ENCODE data around the gene INO80E. TPM values are rescaled to one million over a fixed set of nuclear protein-coding genes. Genes with fewer than 3 reads are reported as not detected.

The INO80E gene
- total RNA-seq, 1 experiment from 2014 or later: 90.1 TPM

DNA sequence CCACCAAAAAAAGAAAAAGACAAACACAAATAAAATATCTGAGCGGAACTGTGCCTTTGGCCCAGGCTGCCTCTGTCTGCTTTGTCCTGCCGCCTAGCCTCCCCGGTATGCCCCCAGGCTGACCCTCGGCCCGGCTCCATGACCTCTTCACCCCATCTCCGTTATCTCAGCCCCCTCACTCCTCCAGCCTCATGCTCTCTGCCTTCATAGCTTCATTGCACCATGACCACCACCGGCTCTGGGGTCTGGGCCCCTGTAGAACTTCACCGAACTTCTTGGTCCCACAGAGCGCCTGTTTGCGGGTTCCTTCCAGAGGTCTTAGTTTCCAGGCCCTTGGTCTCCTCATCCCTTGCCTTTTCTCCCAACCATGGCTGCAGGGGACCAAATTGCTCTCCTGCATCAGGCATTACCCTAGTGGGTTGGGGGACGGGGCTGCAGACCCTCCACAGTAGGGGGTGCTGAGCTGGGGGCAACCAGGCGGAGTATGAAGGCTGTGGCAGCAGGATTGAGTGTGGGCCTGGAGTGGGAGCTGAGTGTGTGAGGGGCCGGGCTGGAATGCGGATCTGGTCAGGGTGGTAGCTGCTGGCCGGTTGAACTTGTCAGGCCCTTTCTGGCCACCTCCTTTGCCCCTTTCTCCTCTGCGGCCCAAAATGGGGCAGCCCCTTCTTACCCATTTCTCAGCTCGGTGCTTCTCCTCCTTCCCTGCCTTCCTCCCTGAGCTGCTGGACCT, 7.5 kb upstream of the INO80E start:
- TF ChIP-seq, protein P1, sequence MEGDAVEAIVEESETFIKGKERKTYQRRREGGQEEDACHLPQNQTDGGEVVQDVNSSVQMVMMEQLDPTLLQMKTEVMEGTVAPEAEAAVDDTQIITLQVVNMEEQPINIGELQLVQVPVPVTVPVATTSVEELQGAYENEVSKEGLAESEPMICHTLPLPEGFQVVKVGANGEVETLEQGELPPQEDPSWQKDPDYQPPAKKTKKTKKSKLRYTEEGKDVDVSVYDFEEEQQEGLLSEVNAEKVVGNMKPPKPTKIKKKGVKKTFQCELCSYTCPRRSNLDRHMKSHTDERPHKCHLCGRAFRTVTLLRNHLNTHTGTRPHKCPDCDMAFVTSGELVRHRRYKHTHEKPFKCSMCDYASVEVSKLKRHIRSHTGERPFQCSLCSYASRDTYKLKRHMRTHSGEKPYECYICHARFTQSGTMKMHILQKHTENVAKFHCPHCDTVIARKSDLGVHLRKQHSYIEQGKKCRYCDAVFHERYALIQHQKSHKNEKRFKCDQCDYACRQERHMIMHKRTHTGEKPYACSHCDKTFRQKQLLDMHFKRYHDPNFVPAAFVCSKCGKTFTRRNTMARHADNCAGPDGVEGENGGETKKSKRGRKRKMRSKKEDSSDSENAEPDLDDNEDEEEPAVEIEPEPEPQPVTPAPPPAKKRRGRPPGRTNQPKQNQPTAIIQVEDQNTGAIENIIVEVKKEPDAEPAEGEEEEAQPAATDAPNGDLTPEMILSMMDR (IDR thresholded peaks at IDR 0.05; ENCODE audit: unreplicated experiment): no peak
- ChIA-PET POLR2A (interaction anchor here (0.7 to 1.1 kb wide), 2 partner anchors 14 to 168 kb away, joined by 3 read pairs; no protein-coding TSS in a partner anchor), CTCF (interaction anchor here (0.6 to 1.4 kb wide), 3 partner anchors 13 to 26 kb away, joined by 3 to 4 read pairs (median 3); partner anchors contain the start of gene TMEM219)
- H3K36me3 Mint-ChIP-seq (ENCODE audit: insufficient read depth, unreplicated experiment): peaks cover 50% of the 10 kb centered on the region
- H3K4me3 Mint-ChIP-seq (ENCODE audit: unreplicated experiment): no peak overlapping the region
- no peak for DNase-seq (ENCODE audit: unreplicated experiment)
- H3K27me3 Mint-ChIP-seq (ENCODE audit: insufficient read depth, unreplicated experiment): no peaks in the 10 kb centered on the region
- H3K9me3 Mint-ChIP-seq (ENCODE audit: unreplicated experiment): no peaks in the 10 kb centered on the region
- no peak overlapping the region for H3K27ac Mint-ChIP-seq (ENCODE audit: low read depth, unreplicated experiment)
- BruUV-seq (replicated peaks): no TSS peak
- intact Hi-C loops (cut with micrococcal nuclease): no loop called here
- no peaks in the 10 kb centered on the region for H3K4me1 Mint-ChIP-seq (ENCODE audit: insufficient read depth, unreplicated experiment)

DNA sequence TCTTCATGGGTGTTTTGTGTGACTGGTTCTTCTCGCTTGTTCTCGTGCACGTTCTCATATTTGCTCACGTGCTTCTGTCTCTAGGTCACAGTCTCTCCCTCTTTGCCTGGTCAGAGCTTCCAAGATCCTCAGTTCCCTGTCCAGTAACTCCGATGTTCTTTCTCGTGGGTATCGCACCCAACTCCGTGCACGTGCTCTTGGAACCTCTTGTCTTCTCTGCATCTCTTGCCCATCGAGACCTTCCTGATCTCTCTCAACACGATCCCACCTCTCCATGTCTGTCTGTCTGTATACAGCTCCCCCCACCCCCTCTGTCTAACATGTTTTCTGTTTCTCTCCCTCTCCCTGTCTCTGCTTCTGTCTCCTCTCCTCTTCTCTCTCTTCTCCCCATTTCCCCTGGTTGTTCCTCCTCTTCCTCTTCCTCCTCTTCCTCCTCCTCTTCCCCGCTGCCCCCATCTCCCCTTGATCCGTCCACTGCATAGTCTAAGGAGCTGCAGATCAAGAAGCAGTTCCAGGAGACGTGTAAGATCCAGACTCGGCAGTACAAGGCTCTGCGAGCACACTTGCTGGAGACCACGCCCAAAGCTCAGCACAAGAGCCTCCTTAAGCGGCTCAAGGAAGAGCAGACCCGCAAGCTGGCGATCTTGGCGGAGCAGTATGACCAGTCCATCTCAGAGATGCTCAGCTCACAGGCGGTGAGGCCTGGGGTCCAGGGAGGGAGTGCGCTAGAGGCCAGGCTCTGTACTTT, 6.8 kb upstream of the INO80E start:
- no peaks in the 10 kb centered on the region for H3K27me3 Mint-ChIP-seq (ENCODE audit: insufficient read depth, unreplicated experiment)
- no TSS peak for BruUV-seq (replicated peaks)
- H3K4me3 Mint-ChIP-seq (ENCODE audit: unreplicated experiment): no peak overlapping the region
- no peak for DNase-seq (ENCODE audit: unreplicated experiment)
- intact Hi-C loops (cut with micrococcal nuclease): no loop called here
- TF ChIP-seq, protein P1 (IDR thresholded peaks at IDR 0.05; ENCODE audit: unreplicated experiment): no peak
- peaks cover 6% of the 10 kb centered on the region for H3K4me1 Mint-ChIP-seq (ENCODE audit: insufficient read depth, unreplicated experiment)
- POLR2A ChIA-PET: interaction anchor here (0.8 to 1.1 kb wide), 2 partner anchors 15 to 46 kb away, joined by 3 read pairs; no protein-coding TSS in a partner anchor
- CTCF ChIA-PET: interaction anchor here (0.6 to 1.4 kb wide), 2 partner anchors 14 to 19 kb away, joined by 3 to 4 read pairs; no protein-coding TSS in a partner anchor
- no peaks in the 10 kb centered on the region for H3K9me3 Mint-ChIP-seq (ENCODE audit: unreplicated experiment)
- H3K27ac Mint-ChIP-seq (ENCODE audit: low read depth, unreplicated experiment): no peak overlapping the region
- H3K36me3 Mint-ChIP-seq (ENCODE audit: insufficient read depth, unreplicated experiment): peaks cover 42% of the 10 kb centered on the region

DNA sequence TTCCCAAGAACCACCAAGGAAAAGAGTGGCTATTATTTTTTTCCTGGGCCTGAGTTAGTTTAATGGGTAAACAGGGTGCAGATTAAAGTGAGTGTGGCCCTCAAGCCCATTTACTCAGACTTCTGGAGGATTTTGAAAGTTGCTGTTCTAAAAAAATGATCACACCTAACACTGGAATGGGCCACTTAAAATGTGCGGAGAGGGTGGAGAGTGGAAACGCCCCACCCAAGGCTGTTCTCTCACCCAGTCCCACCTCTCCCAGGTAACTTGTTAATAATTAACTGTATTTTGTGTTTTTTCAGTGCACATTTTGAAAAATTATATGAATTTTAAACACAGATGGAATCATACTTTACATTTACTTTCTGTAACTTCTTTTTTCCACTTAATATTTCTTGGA, 6.0 kb upstream of the INO80E start:
- no peak overlapping the region for H3K4me3 Mint-ChIP-seq (ENCODE audit: unreplicated experiment)
- POLR2A ChIA-PET: interaction anchor here (0.8 to 1.1 kb wide), 2 partner anchors 16 to 46 kb away, joined by 3 read pairs; no protein-coding TSS in a partner anchor
- H3K27me3 Mint-ChIP-seq (ENCODE audit: insufficient read depth, unreplicated experiment): no peaks in the 10 kb centered on the region
- CTCF ChIA-PET: no interaction called here
- no TSS peak for BruUV-seq (replicated peaks)
- intact Hi-C loops (cut with micrococcal nuclease): no loop called here
- H3K27ac Mint-ChIP-seq (ENCODE audit: low read depth, unreplicated experiment): no peak overlapping the region
- no peaks in the 10 kb centered on the region for H3K9me3 Mint-ChIP-seq (ENCODE audit: unreplicated experiment)
- H3K36me3 Mint-ChIP-seq (ENCODE audit: insufficient read depth, unreplicated experiment): peaks cover 35% of the 10 kb centered on the region
- DNase-seq (ENCODE audit: unreplicated experiment): no peak
- TF ChIP-seq, protein P1 (IDR thresholded peaks at IDR 0.05; ENCODE audit: unreplicated experiment): no peak
- H3K4me1 Mint-ChIP-seq (ENCODE audit: insufficient read depth, unreplicated experiment): peaks cover 11% of the 10 kb centered on the region

DNA sequence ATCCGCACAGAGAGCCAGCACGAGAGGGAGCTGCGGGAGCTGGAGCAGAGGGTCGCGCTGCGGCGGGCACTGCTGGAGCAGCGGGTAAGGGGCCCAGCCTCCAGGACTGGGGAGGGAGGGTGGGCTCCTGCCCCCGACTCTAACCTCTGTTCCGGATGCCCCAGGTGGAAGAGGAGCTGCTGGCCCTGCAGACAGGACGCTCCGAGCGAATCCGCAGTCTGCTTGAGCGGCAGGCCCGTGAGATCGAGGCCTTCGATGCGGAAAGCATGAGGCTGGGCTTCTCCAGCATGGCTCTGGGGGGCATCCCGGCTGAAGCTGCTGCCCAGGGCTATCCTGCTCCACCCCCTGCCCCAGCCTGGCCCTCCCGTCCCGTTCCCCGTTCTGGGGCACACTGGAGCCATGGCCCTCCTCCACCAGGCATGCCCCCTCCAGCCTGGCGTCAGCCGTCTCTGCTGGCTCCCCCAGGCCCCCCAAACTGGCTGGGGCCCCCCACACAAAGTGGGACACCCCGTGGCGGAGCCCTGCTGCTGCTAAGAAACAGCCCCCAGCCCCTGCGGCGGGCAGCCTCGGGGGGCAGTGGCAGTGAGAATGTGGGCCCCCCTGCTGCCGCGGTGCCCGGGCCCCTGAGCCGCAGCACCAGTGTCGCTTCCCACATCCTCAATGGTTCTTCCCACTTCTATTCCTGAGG, 5.0 kb upstream of the INO80E start:
- Mint-ChIP-seq H3K36me3 (ENCODE audit: insufficient read depth, unreplicated experiment) (peaks cover 30% of the 10 kb centered on the region), H3K27me3 (ENCODE audit: insufficient read depth, unreplicated experiment) (no peaks in the 10 kb centered on the region), H3K9me3 (ENCODE audit: unreplicated experiment) (no peaks in the 10 kb centered on the region), H3K27ac (ENCODE audit: low read depth, unreplicated experiment) (no peak overlapping the region), H3K4me1 (ENCODE audit: insufficient read depth, unreplicated experiment) (peaks cover 11% of the 10 kb centered on the region), H3K4me3 (ENCODE audit: unreplicated experiment) (no peak overlapping the region)
- CTCF ChIA-PET: no interaction called here
- POLR2A ChIA-PET: no interaction called here
- intact Hi-C loops (cut with micrococcal nuclease): no loop called here
- BruUV-seq (replicated peaks): no TSS peak
- DNase-seq (ENCODE audit: unreplicated experiment): no peak
- TF ChIP-seq, protein P1 (IDR thresholded peaks at IDR 0.05; ENCODE audit: unreplicated experiment): no peak

All from MCF 10A (cell line).